Measurements from ENCODE around the gene PABPC1L. TPM values are rescaled to one million over a fixed set of nuclear protein-coding genes. Genes with fewer than 3 reads are reported as not detected.

Gene PABPC1L
- total RNA-seq, 1 experiment from 2014 or later, result 127 TPM

DNA sequence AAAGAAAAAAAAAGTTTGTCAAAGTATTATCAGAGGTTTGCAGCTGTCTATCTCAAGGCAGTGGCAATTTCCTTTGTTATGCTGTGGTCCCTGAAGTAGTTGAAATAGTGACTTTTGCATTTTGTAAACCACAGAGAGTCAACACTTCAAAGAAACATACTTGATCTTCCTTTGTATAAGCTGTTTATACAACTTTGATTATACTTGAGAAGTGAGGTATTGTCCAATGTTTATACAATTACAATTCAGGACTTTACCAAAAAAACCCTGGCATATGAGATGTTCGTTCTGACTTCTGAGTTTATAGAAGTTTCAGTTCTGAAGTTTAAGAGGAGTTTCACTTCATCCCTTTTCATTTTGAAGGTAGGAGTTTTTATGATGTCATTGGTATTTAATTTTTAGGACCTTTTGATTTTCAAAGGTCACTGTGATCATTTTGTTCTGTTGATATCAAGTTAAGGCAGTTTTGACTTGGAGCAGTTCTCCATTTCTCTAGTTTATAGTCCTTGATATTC is 60.4 kb downstream of the PABPC1L start (continued):
- TF ChIP-seq, protein P1, sequence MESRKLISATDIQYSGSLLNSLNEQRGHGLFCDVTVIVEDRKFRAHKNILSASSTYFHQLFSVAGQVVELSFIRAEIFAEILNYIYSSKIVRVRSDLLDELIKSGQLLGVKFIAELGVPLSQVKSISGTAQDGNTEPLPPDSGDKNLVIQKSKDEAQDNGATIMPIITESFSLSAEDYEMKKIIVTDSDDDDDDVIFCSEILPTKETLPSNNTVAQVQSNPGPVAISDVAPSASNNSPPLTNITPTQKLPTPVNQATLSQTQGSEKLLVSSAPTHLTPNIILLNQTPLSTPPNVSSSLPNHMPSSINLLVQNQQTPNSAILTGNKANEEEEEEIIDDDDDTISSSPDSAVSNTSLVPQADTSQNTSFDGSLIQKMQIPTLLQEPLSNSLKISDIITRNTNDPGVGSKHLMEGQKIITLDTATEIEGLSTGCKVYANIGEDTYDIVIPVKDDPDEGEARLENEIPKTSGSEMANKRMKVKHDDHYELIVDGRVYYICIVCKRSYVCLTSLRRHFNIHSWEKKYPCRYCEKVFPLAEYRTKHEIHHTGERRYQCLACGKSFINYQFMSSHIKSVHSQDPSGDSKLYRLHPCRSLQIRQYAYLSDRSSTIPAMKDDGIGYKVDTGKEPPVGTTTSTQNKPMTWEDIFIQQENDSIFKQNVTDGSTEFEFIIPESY (IDR thresholded peaks at IDR 0.05; ENCODE audit: extremely low read depth, insufficient replicate concordance, low read length), result no peak
- TF ChIP-seq, protein P2, sequence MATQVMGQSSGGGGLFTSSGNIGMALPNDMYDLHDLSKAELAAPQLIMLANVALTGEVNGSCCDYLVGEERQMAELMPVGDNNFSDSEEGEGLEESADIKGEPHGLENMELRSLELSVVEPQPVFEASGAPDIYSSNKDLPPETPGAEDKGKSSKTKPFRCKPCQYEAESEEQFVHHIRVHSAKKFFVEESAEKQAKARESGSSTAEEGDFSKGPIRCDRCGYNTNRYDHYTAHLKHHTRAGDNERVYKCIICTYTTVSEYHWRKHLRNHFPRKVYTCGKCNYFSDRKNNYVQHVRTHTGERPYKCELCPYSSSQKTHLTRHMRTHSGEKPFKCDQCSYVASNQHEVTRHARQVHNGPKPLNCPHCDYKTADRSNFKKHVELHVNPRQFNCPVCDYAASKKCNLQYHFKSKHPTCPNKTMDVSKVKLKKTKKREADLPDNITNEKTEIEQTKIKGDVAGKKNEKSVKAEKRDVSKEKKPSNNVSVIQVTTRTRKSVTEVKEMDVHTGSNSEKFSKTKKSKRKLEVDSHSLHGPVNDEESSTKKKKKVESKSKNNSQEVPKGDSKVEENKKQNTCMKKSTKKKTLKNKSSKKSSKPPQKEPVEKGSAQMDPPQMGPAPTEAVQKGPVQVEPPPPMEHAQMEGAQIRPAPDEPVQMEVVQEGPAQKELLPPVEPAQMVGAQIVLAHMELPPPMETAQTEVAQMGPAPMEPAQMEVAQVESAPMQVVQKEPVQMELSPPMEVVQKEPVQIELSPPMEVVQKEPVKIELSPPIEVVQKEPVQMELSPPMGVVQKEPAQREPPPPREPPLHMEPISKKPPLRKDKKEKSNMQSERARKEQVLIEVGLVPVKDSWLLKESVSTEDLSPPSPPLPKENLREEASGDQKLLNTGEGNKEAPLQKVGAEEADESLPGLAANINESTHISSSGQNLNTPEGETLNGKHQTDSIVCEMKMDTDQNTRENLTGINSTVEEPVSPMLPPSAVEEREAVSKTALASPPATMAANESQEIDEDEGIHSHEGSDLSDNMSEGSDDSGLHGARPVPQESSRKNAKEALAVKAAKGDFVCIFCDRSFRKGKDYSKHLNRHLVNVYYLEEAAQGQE (IDR thresholded peaks at IDR 0.05; ENCODE audit: low read depth), result no peak
- no peak for TF ChIP-seq EGR1 (IDR thresholded peaks at IDR 0.05; ENCODE audit: low read depth)
- no peak for TF ChIP-seq FOSL1 (IDR thresholded peaks at IDR 0.05; ENCODE audit: low read depth)
- TF ChIP-seq SRF (IDR thresholded peaks at IDR 0.05; ENCODE audit: low read depth), result no peak

DNA sequence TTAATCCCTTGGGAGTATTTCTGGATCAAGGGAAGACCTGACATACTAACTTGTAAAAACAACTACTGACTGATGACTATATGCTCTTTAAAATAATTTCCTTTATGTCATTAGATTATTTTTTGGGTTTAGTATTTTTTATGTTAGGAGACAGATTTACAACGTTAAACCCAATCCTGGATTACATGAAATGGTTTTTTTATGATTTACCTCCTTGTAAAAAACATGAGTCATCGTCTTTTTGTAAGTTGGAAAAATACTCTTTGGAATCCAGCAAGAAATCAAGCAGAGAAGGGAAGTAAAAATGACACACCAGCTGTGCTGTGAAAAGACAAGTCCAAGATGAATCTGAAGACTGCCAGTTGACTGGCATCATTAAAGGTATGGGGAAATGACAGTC is 63.2 kb downstream of the PABPC1L start:
- Histone ChIP-seq H3K9me3 (ENCODE audit: control insufficient read depth in 1 of 2, insufficient read depth in 1 of 2, low read depth in 1 of 2, low read length in 2 of 2) (no peaks in the 10 kb centered on the region), H3K27me3 (ENCODE audit: insufficient read depth, low read length) (no peaks in the 10 kb centered on the region), H3K4me1 (ENCODE audit: control insufficient read depth in 1 of 2, insufficient read depth in 2 of 2, low read length in 2 of 2) (no peaks in the 10 kb centered on the region), H3K9me2 (ENCODE audit: insufficient read depth) (no peaks in the 10 kb centered on the region), H3K4me2 (ENCODE audit: low read length) (no peak overlapping the region), H4K20me1 (ENCODE audit: insufficient read depth) (peaks cover 4% of the 10 kb centered on the region; the same call in 1 of the 2 replicates), H2AFZ (ENCODE audit: low read depth, low read length, poor library complexity, severe bottlenecking) (no peak overlapping the region), H3K9ac (ENCODE audit: low read length) (no peak overlapping the region), H3K27ac (ENCODE audit: low read depth, low read length) (no peak overlapping the region), H3K36me3 (ENCODE audit: control insufficient read depth in 1 of 2, insufficient read depth in 2 of 2, low read length in 2 of 2) (peaks cover 31 to 33% of the 10 kb centered on the region in 2 experiments), H3K79me2 (ENCODE audit: insufficient read depth, low read length) (peaks cover 35% of the 10 kb centered on the region), H3K4me3 (replicated peaks in 1 of 2; ENCODE audit: low read depth in 1 of 2, low read length in 2 of 2) (no peak overlapping the region)
- ATAC-seq (no peak), DNase-seq (ENCODE audit: low read depth, low spot score) (no peak)
- CTCF ChIA-PET, result no interaction called here
- intact Hi-C loops (cut with micrococcal nuclease), result no loop called here
- RAD21 ChIA-PET (ENCODE audit: low non-redundant PET in 1 of 2, low total read pairs in 2 of 2, uncharacterized antibody in 2 of 2, unreplicated experiment in 2 of 2), result no interaction called here
- TF ChIP-seq, protein P3, sequence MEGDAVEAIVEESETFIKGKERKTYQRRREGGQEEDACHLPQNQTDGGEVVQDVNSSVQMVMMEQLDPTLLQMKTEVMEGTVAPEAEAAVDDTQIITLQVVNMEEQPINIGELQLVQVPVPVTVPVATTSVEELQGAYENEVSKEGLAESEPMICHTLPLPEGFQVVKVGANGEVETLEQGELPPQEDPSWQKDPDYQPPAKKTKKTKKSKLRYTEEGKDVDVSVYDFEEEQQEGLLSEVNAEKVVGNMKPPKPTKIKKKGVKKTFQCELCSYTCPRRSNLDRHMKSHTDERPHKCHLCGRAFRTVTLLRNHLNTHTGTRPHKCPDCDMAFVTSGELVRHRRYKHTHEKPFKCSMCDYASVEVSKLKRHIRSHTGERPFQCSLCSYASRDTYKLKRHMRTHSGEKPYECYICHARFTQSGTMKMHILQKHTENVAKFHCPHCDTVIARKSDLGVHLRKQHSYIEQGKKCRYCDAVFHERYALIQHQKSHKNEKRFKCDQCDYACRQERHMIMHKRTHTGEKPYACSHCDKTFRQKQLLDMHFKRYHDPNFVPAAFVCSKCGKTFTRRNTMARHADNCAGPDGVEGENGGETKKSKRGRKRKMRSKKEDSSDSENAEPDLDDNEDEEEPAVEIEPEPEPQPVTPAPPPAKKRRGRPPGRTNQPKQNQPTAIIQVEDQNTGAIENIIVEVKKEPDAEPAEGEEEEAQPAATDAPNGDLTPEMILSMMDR (IDR thresholded peaks at IDR 0.05 in 2 of 3, conservative IDR thresholded peaks at IDR 0.05 in 1 of 3; ENCODE audit: borderline replicate concordance in 1 of 3, insufficient read depth in 1 of 3, low read depth in 2 of 3, low read length in 2 of 3), result no peak
- no peak for TF ChIP-seq SIN3A (IDR thresholded peaks at IDR 0.05; ENCODE audit: low read depth)
- no peak for TF ChIP-seq FOSL1 (IDR thresholded peaks at IDR 0.05; ENCODE audit: low read depth)
- TF ChIP-seq EZH2phosphoT487 (IDR thresholded peaks at IDR 0.05; ENCODE audit: borderline replicate concordance), result no peak
- no peak for TF ChIP-seq SP1 (IDR thresholded peaks at IDR 0.05; ENCODE audit: low read depth)
- TF ChIP-seq EZH2 (IDR thresholded peaks at IDR 0.05), result no peak
- TF ChIP-seq ZNF274 (IDR thresholded peaks at IDR 0.05; ENCODE audit: low read depth, low read length), result no peak
- TF ChIP-seq JUND (IDR thresholded peaks at IDR 0.05), result no peak
- TF ChIP-seq ZFX (IDR thresholded peaks at IDR 0.05), result no peak
- TF ChIP-seq SRF (IDR thresholded peaks at IDR 0.05; ENCODE audit: low read depth), result no peak
- TF ChIP-seq ELF1 (IDR thresholded peaks at IDR 0.05; ENCODE audit: borderline replicate concordance, low read depth), result no peak
- TF ChIP-seq, protein P1 (IDR thresholded peaks at IDR 0.05; ENCODE audit: extremely low read depth, insufficient replicate concordance, low read length), result no peak
- POLR2A ChIA-PET, result no interaction called here
- no TSS peak for BruUV-seq (replicated peaks)

All from HCT116 (cell line).